ENCODE measurements around the gene C8B. TPM values are rescaled to one million over a fixed set of nuclear protein-coding genes. Genes with fewer than 3 reads are reported as not detected.

The C8B gene
- total RNA-seq, 1 experiment from 2014 or later: not detected

DNA sequence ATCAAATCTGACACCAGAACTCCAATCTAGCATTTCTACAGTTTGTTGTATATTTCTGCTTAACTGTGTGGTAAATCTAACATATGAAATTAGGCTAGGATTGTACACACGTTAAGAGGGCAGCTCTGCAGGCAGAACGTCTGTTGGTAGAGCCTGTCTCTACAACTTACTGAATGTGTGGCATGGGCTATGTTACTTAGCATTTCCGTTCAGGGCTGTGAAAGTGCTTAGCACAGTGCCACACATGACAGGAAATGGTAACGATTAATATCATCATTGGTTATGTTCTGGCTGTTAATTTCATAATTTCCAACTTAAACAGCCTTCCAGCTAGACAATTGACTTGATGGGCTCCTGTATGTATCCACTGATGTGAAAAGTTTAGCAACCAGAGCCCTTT lies 9.6 kb upstream of the C8B start:
- in situ Hi-C loops (cut with HindIII; ENCODE audit: low sequenced_read_pairs): no loop called here
- DNase-seq (ENCODE audit: low spot score): no peak

DNA sequence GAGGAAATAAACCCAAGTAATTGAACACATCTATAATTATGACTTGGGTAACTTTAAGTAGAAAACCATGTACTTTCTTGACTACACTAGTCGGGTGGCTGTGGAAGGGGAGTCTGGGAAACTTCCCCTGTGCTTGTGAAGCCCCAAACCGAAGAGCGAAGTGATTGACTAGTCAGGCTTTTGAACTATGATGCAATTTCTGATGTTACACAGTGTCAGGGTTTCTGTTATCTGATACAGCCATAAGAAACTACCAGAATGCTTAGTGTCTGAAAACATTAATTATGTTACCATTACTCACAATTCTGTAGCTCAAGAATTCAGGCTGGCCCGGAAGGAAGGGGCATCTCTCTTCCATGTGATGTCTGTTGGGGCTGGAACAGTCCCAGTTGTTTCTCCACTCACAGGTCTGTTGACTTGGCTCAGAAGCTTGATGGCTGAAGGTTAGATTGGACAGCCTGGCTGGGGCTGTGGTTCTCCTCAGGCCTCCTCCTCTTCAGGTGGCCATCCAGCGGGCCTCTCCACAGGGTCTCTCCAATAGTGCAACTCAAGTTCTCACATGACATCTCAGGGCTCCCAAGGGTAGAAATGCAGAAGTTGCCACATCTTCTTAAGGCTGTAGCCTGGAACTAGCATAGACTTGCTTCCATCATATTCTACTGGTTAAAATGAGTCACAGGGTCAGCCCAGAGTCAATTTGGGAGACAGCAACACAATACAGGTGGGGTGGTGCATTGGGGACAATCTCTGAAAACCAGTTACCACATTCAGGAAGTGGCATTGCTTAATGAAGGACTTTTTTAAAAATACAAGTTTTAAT lies 8.3 kb upstream of the C8B start:
- no peak for DNase-seq (ENCODE audit: low spot score)
- in situ Hi-C loops (cut with HindIII; ENCODE audit: low sequenced_read_pairs): no loop called here

DNA sequence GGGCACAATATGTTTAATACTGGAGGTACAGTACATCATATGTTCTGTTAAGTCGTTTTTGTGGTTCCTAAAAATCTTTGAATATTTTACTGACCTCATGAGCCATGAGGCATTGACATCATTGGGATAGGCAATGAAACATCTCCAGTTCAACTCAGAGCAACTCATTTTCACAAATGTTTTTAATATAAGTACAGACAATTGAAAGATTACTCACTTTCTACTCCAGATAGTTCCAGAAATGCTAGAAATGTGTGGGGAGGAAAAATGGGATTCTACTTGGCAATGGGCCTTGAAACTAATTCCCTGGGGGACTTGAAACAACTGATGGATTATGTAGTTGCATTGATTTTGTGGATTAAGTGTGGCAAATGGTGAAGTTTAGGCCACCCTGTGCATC lies 7.2 kb upstream of the C8B start:
- no peak for DNase-seq (ENCODE audit: low spot score)
- in situ Hi-C loops (cut with HindIII; ENCODE audit: low sequenced_read_pairs): no loop called here

DNA sequence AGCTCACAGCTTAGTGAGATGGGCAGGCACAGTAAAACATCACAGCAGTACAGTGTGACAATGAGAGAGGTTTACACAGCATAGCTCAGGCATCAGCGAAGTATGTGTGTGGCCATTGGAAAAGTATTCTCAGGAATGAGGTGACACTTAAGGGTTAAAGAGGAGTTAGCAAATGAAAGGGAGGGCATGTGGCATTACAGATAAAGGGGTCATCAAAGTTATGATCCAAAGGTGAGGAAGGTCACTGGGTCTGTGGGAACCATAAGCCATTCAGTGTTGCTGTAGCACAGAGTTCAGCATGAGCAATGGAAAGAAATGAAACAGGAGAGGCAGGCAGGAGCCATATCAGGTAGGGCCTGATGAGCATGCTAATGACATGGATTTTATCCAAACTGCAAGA lies 4.5 kb upstream of the C8B start:
- DNase-seq (ENCODE audit: low spot score): no peak
- in situ Hi-C loops (cut with HindIII; ENCODE audit: low sequenced_read_pairs): no loop called here

DNA sequence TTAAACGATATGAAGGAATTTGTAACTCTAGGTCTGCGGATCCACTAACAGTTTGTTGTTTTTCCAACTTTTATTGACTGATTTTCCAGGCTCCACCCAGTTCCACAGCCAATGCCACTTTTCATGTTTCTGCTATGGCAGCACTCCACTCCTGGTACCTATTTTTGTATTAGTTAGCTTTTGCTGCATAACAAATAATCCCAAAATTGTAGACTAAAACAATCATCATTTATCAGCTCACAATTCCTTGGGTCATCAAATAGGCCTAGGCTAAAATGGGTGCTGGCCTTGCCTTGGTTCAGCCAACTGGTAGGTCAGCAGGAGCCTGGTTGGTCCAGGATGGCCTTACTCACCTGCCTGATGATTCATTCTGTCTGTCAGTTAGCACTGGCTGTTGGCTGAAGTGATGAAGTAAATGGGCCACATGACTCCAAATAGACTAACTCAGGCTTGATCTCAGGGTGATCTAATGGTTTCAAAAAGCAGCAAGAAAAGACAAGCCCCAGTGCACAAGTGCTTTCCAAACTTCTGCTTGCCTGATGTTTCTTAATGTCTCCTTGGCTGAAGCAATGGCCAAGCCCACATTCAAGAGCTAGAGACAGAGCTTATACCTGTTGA lies 3.2 kb upstream of the C8B start:
- in situ Hi-C loops (cut with HindIII; ENCODE audit: low sequenced_read_pairs): no loop called here
- DNase-seq (ENCODE audit: low spot score): no peak

DNA sequence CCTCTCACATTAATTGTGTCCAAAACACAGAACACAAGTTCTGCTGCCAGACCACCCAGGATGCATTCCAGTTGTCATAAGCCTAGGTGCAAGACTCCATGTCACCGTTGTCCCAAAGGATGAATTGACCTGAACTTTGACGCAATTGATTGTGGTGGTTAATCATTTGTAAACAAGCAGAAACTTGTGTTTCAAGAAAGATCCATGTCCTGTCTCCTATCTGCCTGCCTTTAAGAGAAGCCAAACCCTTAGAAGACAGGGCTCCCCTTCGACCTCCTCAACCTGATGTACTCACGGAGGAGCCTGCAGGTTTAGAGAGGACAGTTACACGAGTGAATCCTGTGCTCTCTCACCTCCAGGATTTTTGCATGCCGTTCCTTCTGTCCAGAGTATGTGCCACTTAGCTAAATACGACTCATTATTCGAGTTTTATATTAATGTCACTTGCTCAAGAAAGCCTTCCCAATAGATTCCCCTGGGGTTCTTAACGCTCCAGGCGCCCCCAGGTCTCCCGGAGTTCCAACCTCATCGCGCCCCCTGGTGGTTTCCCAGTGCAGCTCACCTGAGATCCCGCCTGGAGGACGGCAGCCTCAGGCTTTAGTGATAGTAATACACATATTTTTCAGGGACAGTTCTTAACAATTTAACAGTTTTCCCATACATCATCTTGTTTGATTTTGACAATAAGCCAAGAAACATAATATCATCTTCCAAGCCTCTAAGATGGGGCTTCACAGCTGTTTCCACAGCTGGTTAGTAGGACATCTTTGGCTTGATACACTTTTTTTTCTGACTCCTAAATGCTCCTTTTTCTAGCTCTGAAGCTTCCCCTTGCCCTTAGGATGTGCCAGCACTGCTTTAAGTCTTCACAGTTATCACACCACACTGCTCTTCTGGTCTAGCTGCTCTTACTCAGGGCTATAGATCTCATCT lies 2.4 kb upstream of the C8B start:
- DNase-seq (ENCODE audit: low spot score): no peak
- in situ Hi-C loops (cut with HindIII; ENCODE audit: low sequenced_read_pairs): no loop called here

DNA sequence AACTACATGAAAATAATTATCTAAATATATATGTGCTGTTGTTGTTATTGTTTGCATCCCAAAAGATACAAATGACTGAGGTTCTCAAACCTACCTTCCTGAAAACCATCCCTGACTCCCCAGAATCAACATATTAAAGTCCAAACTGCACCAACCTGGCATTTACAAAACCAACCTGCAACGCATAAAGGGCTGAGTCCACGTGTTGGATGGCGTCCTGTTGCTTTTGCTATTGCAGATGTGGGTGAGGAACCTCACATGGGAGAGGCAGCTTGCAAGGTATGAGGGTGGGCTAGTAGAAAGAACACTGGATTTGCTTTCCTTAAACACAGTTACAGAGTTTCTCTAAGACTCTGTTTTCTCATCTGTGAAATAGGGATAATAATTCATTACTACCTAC lies 1.5 kb upstream of the C8B start:
- in situ Hi-C loops (cut with HindIII; ENCODE audit: low sequenced_read_pairs): no loop called here
- no peak for DNase-seq (ENCODE audit: low spot score)

DNA sequence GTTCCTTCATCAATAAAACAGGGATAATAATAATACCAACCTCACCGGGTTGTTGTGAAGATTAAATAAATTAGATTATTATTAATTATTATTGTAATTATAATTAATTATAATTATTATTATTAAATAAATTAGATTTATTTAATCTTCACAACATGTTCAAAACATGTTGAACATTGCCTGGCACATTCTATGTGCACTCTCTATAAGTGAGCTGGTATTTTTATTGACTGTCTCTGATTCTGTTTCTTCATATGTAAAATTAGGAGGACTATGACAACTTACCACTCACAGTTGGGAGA lies 834 bp upstream of the C8B start:
- DNase-seq (ENCODE audit: low spot score): no peak
- in situ Hi-C loops (cut with HindIII; ENCODE audit: low sequenced_read_pairs): no loop called here

DNA sequence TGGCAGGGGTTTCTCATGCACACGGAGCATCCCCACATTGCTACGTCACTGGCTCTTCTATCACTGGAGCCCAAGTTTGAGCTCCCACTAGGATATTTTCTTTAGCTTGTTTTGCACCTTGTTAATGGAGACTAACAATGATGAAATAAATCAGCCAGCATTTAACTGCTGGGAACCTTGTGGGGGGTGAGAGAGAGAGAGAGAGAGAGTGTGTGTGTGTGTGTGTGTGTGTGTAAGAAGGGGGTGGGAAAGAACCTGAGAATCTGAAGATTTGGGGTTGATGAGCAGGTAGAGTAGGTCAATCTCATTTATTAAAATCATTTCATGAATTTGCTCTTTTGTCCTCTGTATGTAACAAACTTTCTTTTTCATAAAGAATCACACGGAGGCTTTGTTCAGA lies 624 bp downstream of the C8B start:
- DNase-seq (ENCODE audit: low spot score): no peak
- in situ Hi-C loops (cut with HindIII; ENCODE audit: low sequenced_read_pairs): no loop called here

DNA sequence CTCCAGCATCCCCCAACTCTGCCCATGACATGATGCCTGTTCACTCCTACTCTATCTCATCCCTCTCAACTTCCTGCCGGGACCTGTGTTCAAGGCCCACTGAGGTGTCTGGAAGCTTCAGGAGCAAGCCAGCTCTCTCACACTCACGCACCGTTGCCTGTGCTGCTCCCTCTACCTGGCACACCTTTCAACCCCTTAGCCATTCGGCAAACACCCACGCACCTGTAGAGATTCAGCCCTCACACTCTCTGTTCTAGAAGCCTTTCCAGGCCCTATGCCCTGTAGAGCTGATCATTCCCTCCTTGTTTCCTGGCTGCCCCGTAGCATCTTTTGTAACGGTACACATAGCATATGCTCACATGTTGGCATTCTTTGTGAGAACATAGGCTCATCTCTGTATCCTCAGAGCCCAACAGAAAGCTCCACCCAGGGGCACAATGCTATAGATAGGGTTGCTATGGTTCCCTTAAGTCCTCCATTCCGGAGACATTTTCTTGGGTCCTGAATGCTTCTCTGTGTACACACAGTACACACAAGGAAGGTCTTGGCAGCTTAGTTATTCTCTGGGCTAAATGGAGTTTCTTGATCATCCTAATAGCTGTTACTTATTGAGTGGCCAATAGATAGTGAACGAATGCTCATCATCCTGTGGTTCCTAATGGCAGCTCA lies 1.3 kb downstream of the C8B start:
- in situ Hi-C loops (cut with HindIII; ENCODE audit: low sequenced_read_pairs): no loop called here
- no peak for DNase-seq (ENCODE audit: low spot score)

DNA sequence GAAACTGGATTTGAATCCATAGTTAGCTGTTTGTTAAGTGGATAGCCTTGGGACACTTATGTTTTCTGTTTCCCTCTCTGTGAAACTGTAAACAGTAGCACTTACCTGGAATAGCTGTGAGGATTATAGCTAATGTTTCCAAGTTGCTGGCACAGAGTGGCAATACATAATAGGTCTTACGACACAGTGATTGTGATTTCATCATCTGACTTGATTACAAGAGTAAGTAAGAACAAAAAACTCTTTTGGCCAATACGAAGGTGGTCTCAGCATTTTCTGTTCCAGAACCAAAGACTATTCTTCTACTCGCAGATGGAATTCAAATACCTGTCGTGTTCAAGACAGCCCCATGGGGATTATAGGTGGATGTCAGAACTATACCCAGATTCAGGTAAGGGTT lies 2.1 kb downstream of the C8B start:
- DNase-seq (ENCODE audit: low spot score): no peak
- in situ Hi-C loops (cut with HindIII; ENCODE audit: low sequenced_read_pairs): no loop called here

DNA sequence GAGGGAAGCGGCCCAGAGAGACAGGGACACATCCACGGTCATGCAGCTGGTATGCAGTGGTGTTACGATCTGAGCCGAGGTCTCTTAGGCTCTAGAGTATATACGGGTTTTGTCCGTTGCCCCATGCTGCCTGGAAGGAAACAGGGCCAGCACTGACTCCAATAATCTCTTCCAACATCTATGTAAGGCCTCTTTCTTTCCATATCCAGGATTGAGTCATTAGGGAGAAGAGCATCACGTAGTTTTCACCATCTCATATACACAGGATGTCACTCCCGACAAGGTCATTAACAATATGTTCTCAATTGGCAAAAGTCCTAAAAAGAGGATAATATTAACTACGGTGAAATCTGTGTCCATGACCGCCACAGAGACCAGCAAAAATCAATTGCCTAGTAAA lies 4.4 kb downstream of the C8B start:
- DNase-seq (ENCODE audit: low spot score): no peak
- in situ Hi-C loops (cut with HindIII; ENCODE audit: low sequenced_read_pairs): no loop called here

DNA sequence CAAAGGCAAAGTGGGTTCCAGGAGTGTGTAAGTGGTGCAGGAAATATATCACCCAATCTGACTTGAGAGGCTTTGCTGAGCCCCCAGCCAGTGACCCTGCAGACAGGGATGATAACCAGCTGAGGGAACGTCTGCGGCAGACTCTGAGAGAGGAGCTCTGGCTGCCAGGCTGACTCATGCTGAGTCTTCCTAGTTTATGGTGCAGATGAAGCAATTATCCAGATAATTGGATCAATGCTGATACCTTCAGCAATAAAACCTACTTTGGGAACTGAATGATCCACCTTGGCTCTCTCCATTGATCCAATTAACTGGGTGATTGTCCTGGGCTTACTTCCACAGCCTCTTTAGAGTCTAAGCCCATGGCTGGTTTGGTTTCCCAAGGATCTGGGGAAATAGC lies 7.3 kb downstream of the C8B start:
- in situ Hi-C loops (cut with HindIII; ENCODE audit: low sequenced_read_pairs): no loop called here
- DNase-seq (ENCODE audit: low spot score): no peak

DNA sequence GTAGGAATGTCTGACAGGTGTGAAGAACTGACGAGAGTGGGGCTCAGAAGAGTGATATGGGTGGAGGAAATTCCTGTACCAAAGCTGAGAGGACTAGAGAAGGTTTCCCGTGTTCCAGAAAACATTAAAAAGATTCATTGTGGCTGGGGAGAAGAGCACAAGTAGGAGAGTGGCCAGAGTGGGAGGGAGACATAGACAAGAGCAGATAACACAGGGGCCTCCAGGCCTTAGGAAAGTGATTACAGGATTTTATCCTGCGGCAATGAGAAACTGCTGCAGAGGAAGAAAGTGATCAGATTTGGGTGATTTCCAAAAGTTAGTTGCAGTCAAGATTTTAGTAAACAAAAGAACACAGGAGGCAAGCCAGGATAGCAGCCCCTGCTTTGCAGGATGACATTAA lies 7.9 kb downstream of the C8B start:
- in situ Hi-C loops (cut with HindIII; ENCODE audit: low sequenced_read_pairs): no loop called here
- no peak for DNase-seq (ENCODE audit: low spot score)

DNA sequence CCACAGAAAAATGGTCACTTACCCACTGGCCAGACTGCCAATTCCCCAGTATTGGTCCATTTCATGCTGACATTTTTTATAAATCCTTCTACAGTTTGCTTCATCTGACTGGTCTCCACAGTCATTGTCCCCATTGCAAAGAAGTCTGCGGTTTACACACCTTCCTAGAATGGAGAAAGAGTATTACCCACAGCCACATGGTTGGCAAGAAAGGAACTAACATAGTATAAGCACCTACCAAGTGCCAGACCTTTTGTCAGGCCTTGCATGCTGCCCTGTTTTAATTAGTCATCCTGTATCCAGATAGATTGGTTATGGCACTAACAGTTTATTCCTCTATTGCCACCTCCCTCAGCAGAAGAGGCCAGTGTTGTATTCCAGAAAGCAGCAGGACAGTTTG lies 11.2 kb downstream of the C8B start:
- in situ Hi-C loops (cut with HindIII; ENCODE audit: low sequenced_read_pairs): no loop called here
- DNase-seq (ENCODE audit: low spot score): no peak

DNA sequence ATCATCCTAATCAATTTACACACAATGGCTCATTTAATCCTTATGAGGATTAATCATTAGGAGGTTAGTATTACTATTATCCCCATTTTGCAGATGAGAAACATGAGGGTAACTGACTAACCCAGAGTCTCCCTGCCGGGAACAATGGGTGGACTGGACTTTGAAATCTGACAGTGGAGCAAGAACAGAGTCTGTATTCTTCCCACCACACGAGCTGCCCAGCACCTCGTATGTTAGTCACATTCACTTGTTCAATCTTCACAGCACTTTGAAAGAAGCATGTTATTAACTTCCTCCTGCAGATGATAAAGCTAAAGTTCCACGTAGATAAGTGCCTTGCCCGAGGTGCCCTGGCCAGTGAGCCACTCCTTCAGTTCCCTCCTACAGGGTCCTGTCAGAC lies 12.4 kb downstream of the C8B start:
- DNase-seq (ENCODE audit: low spot score): no peak
- in situ Hi-C loops (cut with HindIII; ENCODE audit: low sequenced_read_pairs): no loop called here

DNA sequence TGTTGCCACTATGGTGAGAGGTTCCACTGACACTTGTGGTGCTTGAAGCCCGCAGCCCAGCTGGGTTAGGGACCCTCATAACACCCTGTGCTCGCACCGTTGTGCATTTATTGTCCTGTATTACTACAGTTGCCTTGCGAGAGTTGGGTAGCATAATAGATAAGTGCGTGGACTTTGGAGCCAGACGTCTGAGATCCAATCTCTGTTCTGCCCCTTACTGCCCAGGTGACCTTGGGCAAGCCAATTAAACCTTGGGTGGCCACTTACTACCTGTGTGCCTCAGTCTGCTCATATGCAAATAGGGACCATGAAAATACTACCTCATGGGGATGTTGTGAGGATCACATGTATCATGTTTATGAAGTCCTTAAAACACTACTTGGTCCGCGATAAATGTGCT lies 13.3 kb downstream of the C8B start:
- DNase-seq (ENCODE audit: low spot score): no peak
- in situ Hi-C loops (cut with HindIII; ENCODE audit: low sequenced_read_pairs): no loop called here

DNA sequence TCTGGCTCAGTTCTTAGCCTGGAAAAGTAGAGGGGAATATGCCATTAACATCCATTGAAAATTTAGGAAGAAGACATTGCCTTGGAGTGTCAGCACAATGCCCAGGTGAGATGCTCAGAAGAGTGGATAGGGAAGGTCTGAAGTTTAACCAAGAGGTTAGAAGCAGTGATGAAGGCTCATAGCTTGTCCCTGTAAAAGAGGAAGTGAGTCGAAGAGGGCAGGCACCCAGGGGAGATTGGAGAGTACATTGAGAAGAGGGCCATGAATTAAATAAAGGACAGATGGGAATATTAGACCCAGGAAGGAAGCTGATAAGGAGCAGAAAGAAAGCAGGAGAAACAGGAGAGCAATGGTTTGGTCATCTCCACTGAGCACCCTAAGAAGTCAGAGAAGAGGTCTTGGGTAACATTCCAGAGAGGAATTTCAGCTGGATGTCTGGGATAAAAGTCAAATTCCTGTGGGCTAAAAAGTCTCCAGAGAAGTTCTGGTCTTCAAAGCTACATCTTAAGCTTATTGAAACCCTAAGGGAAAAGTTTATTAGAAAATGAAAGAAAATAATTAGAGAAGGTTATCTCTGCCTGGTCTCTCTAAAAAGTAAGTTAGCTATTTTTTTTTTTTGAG lies 17.3 kb downstream of the C8B start:
- in situ Hi-C loops (cut with HindIII; ENCODE audit: low sequenced_read_pairs): no loop called here
- DNase-seq (ENCODE audit: low spot score): no peak

DNA sequence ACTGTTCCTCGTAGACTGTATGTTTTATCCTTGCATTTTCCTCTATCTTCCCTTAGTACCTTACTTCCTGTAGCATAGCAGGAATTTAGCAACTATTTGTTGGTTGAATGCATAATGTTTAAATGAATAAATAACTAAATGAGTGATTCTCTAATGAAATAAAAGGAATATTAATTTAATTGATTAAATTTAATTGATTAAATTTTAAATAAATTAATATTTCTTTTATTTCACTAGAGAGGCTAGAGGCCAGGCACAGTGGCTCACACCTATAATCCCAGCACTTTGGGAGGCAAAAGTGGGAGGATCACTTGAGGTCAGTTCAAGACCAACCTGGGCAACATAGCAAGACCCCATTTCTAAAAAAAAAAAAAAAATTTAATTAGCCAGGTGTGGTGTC lies 25.8 kb downstream of the C8B start:
- DNase-seq (ENCODE audit: low spot score): no peak
- in situ Hi-C loops (cut with HindIII; ENCODE audit: low sequenced_read_pairs): no loop called here

All from G401 (cell line).